Activated naive CD4-positive, alpha-beta T cell treated with anti-CD3 and anti-CD28 coated beads, Interleukin-2, amount 50 U/mL, for 24 hours (primary cell): ENCODE measurements around the gene SYT1.
"Not testable (repeated sequence)": the region's sequence is repeated elsewhere in the genome, so short reads cannot be mapped to it uniquely, and the experiment has no call there.

ENCODE experiments used
- H3K27ac Mint-ChIP-seq: one replicate; pipeline ENCODE4 v1.8.0; 2021; ENCODE audit warnings: mild to moderate bottlenecking, mixed read lengths
- H3K27me3 Mint-ChIP-seq: one replicate; pipeline ENCODE4 v1.8.0; 2021; ENCODE audit warnings: mixed read lengths
- H3K36me3 Mint-ChIP-seq: one replicate; pipeline ENCODE4 v1.8.0; 2021; ENCODE audit warnings: mixed read lengths
- H3K4me1 Mint-ChIP-seq: one replicate; pipeline ENCODE4 v1.8.0; 2021; ENCODE audit warnings: mixed read lengths
- H3K4me3 Mint-ChIP-seq: one replicate; pipeline ENCODE4 v1.8.0; 2021; ENCODE audit warnings: mild to moderate bottlenecking, mixed read lengths
- H3K9me3 Mint-ChIP-seq: one replicate; pipeline ENCODE4 v1.8.0; 2021; ENCODE audit warnings: mixed read lengths

Gene SYT1

GRCh38 chr12:78864403-78864869 lies at the start of gene SYT1:
SYT1 (plus strand) TSS chr12:78864774.
- no peaks in the 10 kb centered on the region for H3K4me1 Mint-ChIP-seq
- H3K9me3 Mint-ChIP-seq: peaks cover 5% of the 10 kb centered on the region
- H3K36me3 Mint-ChIP-seq: no peaks in the 10 kb centered on the region
- H3K27me3 Mint-ChIP-seq: peaks cover 28% of the 10 kb centered on the region
- no peak within 1 kb of the TSS for H3K27ac Mint-ChIP-seq
- no peak within 1 kb of the TSS for H3K4me3 Mint-ChIP-seq

- H3K4me3 Mint-ChIP-seq: no peak overlapping the region
- H3K27me3 Mint-ChIP-seq: no peaks in the 10 kb centered on the region
- H3K36me3 Mint-ChIP-seq: no peaks in the 10 kb centered on the region
- H3K27ac Mint-ChIP-seq: no peak overlapping the region
- no peaks in the 10 kb centered on the region for H3K4me1 Mint-ChIP-seq
- H3K9me3 Mint-ChIP-seq: peaks cover 13% of the 10 kb centered on the region
Observed at GRCh38 chr12:78818487-78818886, 46.1 kb upstream of the SYT1 start.

- H3K27ac Mint-ChIP-seq: no peak overlapping the region
Observed at GRCh38 chr12:78820946-78821345, 43.6 kb upstream of the SYT1 start.

GRCh38 chr12:78824918-78825317 lies 39.7 kb upstream of the SYT1 start:
- no peak overlapping the region for H3K27ac Mint-ChIP-seq
- H3K27me3 Mint-ChIP-seq: no peaks in the 10 kb centered on the region
- no peaks in the 10 kb centered on the region for H3K9me3 Mint-ChIP-seq
- H3K36me3 Mint-ChIP-seq: no peaks in the 10 kb centered on the region
- no peaks in the 10 kb centered on the region for H3K4me1 Mint-ChIP-seq
- H3K4me3 Mint-ChIP-seq: no peak overlapping the region

More at GRCh38 chr12:78820946-78821345, 43.6 kb upstream of the SYT1 start:
- Mint-ChIP-seq H3K9me3 (peaks cover 13% of the 10 kb centered on the region), H3K4me3 (no peak overlapping the region), H3K27me3 (no peaks in the 10 kb centered on the region), H3K4me1 (no peaks in the 10 kb centered on the region), H3K36me3 (no peaks in the 10 kb centered on the region)

GRCh38 chr12:78829690-78830089 lies 34.9 kb upstream of the SYT1 start:
- Mint-ChIP-seq H3K4me1 (no peaks in the 10 kb centered on the region), H3K4me3 (no peak overlapping the region)

GRCh38 chr12:78835493-78835892 lies 29.1 kb upstream of the SYT1 start:
- no peaks in the 10 kb centered on the region for H3K27me3 Mint-ChIP-seq
- no peak overlapping the region for H3K4me3 Mint-ChIP-seq
- H3K36me3 Mint-ChIP-seq: no peaks in the 10 kb centered on the region
- H3K27ac Mint-ChIP-seq: no peak overlapping the region
- H3K9me3 Mint-ChIP-seq: peaks cover 5% of the 10 kb centered on the region
- no peaks in the 10 kb centered on the region for H3K4me1 Mint-ChIP-seq

More at GRCh38 chr12:78829690-78830089, 34.9 kb upstream of the SYT1 start:
- Mint-ChIP-seq H3K36me3 (no peaks in the 10 kb centered on the region), H3K27me3 (no peaks in the 10 kb centered on the region), H3K9me3 (no peaks in the 10 kb centered on the region), H3K27ac (no peak overlapping the region)

GRCh38 chr12:78840518-78841019 lies 24.0 kb upstream of the SYT1 start:
- not testable (repeated sequence) for H3K4me1 Mint-ChIP-seq, H3K9me3 Mint-ChIP-seq, H3K27ac Mint-ChIP-seq, H3K27me3 Mint-ChIP-seq, H3K4me3 Mint-ChIP-seq, H3K36me3 Mint-ChIP-seq

GRCh38 chr12:78853231-78853630 lies 11.3 kb upstream of the SYT1 start:
- Mint-ChIP-seq H3K4me3 (no peak overlapping the region), H3K27me3 (no peaks in the 10 kb centered on the region), H3K9me3 (peaks cover 4% of the 10 kb centered on the region), H3K36me3 (no peaks in the 10 kb centered on the region), H3K4me1 (no peaks in the 10 kb centered on the region), H3K27ac (no peak overlapping the region)

- Mint-ChIP-seq H3K4me1 (no peaks in the 10 kb centered on the region), H3K4me3 (no peak overlapping the region), H3K36me3 (no peaks in the 10 kb centered on the region), H3K27ac (no peak overlapping the region), H3K27me3 (peaks cover 28% of the 10 kb centered on the region), H3K9me3 (peaks cover 5% of the 10 kb centered on the region)
Observed at GRCh38 chr12:78863482-78864402, 832 bp upstream of the SYT1 start.

- Mint-ChIP-seq H3K4me1 (no peaks in the 10 kb centered on the region), H3K27ac (no peak overlapping the region), H3K4me3 (no peak overlapping the region), H3K27me3 (peaks cover 28% of the 10 kb centered on the region), H3K9me3 (peaks cover 5% of the 10 kb centered on the region), H3K36me3 (no peaks in the 10 kb centered on the region)
Observed at GRCh38 chr12:78864870-78865463, 393 bp downstream of the SYT1 start.

- Mint-ChIP-seq H3K27ac (no peak overlapping the region), H3K9me3 (peaks cover 5% of the 10 kb centered on the region), H3K36me3 (no peaks in the 10 kb centered on the region), H3K4me3 (no peak overlapping the region), H3K27me3 (peaks cover 28% of the 10 kb centered on the region), H3K4me1 (no peaks in the 10 kb centered on the region)
Observed at GRCh38 chr12:78865516-78865915, 942 bp downstream of the SYT1 start.

- Mint-ChIP-seq H3K4me3 (no peak overlapping the region), H3K36me3 (no peaks in the 10 kb centered on the region), H3K27me3 (peaks cover 28% of the 10 kb centered on the region), H3K27ac (no peak overlapping the region), H3K9me3 (peaks cover 5% of the 10 kb centered on the region), H3K4me1 (no peaks in the 10 kb centered on the region)
Observed at GRCh38 chr12:78866518-78866917, 1.9 kb downstream of the SYT1 start.

GRCh38 chr12:78870539-78870938 lies 6.0 kb downstream of the SYT1 start:
- Mint-ChIP-seq H3K27ac (no peak overlapping the region), H3K9me3 (no peaks in the 10 kb centered on the region), H3K4me1 (no peaks in the 10 kb centered on the region), H3K4me3 (no peak overlapping the region), H3K36me3 (no peaks in the 10 kb centered on the region), H3K27me3 (peaks cover 5% of the 10 kb centered on the region)

- Mint-ChIP-seq H3K4me1 (no peaks in the 10 kb centered on the region), H3K36me3 (no peaks in the 10 kb centered on the region), H3K4me3 (no peak overlapping the region), H3K9me3 (no peaks in the 10 kb centered on the region), H3K27ac (no peak overlapping the region), H3K27me3 (no peaks in the 10 kb centered on the region)
Observed at GRCh38 chr12:78871566-78871965, 7.0 kb downstream of the SYT1 start.

- no peak overlapping the region for H3K27ac Mint-ChIP-seq
- no peaks in the 10 kb centered on the region for H3K36me3 Mint-ChIP-seq
- no peaks in the 10 kb centered on the region for H3K27me3 Mint-ChIP-seq
- H3K4me1 Mint-ChIP-seq: no peaks in the 10 kb centered on the region
- no peak overlapping the region for H3K4me3 Mint-ChIP-seq
- H3K9me3 Mint-ChIP-seq: no peaks in the 10 kb centered on the region
Observed at GRCh38 chr12:78878459-78878858, 13.9 kb downstream of the SYT1 start.

- Mint-ChIP-seq H3K27ac (no peak overlapping the region), H3K4me1 (no peaks in the 10 kb centered on the region), H3K4me3 (no peak overlapping the region), H3K27me3 (no peaks in the 10 kb centered on the region), H3K9me3 (no peaks in the 10 kb centered on the region), H3K36me3 (no peaks in the 10 kb centered on the region)
Observed at GRCh38 chr12:78878866-78879265, 14.3 kb downstream of the SYT1 start.
